CD4-positive, alpha-beta T cell (primary cell): Measurements from ENCODE around the gene ARHGEF28. TPM values are rescaled to one million over a fixed set of nuclear protein-coding genes. Genes with fewer than 3 reads are reported as not detected.

Experiments
- ATAC-seq: fragments of 200-7000 bp; cut with Tn5 transposase; one replicate; pipeline ENCODE4 v1.10.0; 2022; ENCODE audit warnings: mild to moderate bottlenecking; ENCODE audit not compliant: poor library complexity
- CTCF ChIA-PET: fragments of 350-600 bp; sonication (Branson Sonifier 250); formaldehyde crosslinking; loops from one replicate; lab custom pipeline; 2021; ENCODE audit warnings: antibody characterized with exemption, inconsistent platforms; lab: Charles Lee
- POLR2A ChIA-PET: fragments of 350-600 bp; sonication (Branson Sonifier 250); formaldehyde crosslinking; loops from one replicate; lab custom pipeline; 2021; ENCODE audit warnings: antibody characterized with exemption, inconsistent platforms; lab: Charles Lee
- DNase-seq, 14 experiments: peaks; one replicate each; pipeline ENCODE4 v3.0.0-alpha.2; 2013 to 2020; ENCODE audit warnings: mixed read lengths in 2 of 14
- H3K27ac ChIP-seq, 2 donors: one replicate each; pipeline versions ENCODE4 v1.5.1 to v1.7.0; 2013; ENCODE audit warnings: low read length in 2 of 2, low read depth in 1 of 2, mild to moderate bottlenecking in 1 of 2
- H3K27me3 ChIP-seq, 2 experiments: 1 replicate in 1 of 2; 2 replicates in 1 of 2; pipeline versions ENCODE4 v1.6.1 to v1.7.0; 2013; ENCODE audit warnings: low read length in 2 of 2, control low read depth in 1 of 2, mild to moderate bottlenecking in 1 of 2, moderate library complexity in 1 of 2; ENCODE audit not compliant: insufficient read depth in 2 of 2, control insufficient read depth in 1 of 2
- H3K36me3 ChIP-seq: one replicate; pipeline ENCODE4 v1.6.1; 2013; ENCODE audit warnings: low read length, control low read depth; ENCODE audit not compliant: insufficient read depth
- H3K4me1 ChIP-seq: one replicate; pipeline ENCODE4 v1.6.1; 2013; ENCODE audit warnings: low read length, control low read depth; ENCODE audit not compliant: insufficient read depth
- H3K4me3 ChIP-seq: one replicate; pipeline ENCODE4 v1.5.1; 2013; ENCODE audit warnings: mild to moderate bottlenecking, low read length, moderate library complexity
- H3K9me3 ChIP-seq, 2 experiments: 1 replicate in 1 of 2; 2 replicates in 1 of 2; pipeline versions ENCODE4 v1.6.1 to v1.7.0; 2013; ENCODE audit warnings: low read length in 2 of 2, mild to moderate bottlenecking in 2 of 2, control low read depth in 1 of 2, moderate library complexity in 1 of 2; ENCODE audit not compliant: control insufficient read depth in 1 of 2, insufficient read depth in 1 of 2
- H3K27ac Mint-ChIP-seq: one replicate; pipeline ENCODE4 v1.8.0; 2020; ENCODE audit warnings: mixed read lengths
- H3K27me3 Mint-ChIP-seq: one replicate; pipeline ENCODE4 v1.8.0; 2021; ENCODE audit warnings: mixed read lengths
- H3K36me3 Mint-ChIP-seq: one replicate; pipeline ENCODE4 v1.8.0; 2021; ENCODE audit warnings: low read depth, mixed read lengths
- H3K4me1 Mint-ChIP-seq: one replicate; pipeline ENCODE4 v1.8.0; 2021; ENCODE audit warnings: low read depth, mixed read lengths
- H3K4me3 Mint-ChIP-seq: one replicate; pipeline ENCODE4 v1.8.0; 2020; ENCODE audit warnings: mild to moderate bottlenecking, mixed read lengths
- H3K9me3 Mint-ChIP-seq: one replicate; pipeline ENCODE4 v1.8.0; 2020; ENCODE audit warnings: mixed read lengths
- CTCF ChIP-seq: fragments of 200-600 bp; IDR thresholded peaks from one replicate; pipeline ENCODE4 v1.8.0; 2022; ENCODE audit warnings: antibody characterized with exemption, mild to moderate bottlenecking
- intact Hi-C, 2 experiments: fragments of 100-400 bp; cut with DNase I in 1 of 2; cut with micrococcal nuclease in 1 of 2; formaldehyde crosslinking; loops; one replicate each; pipeline versions ENCODE4 v1.15.1 to v1.9.0; 2023 to 2025; cut with DNase I, micrococcal nuclease
- total RNA-seq, 174 experiments: library from RNA in 2 of 174; stranded (reverse) in 2 of 174; gene quantifications; one replicate each; pipeline ENCODE4 v1.2.3 and lab custom pipeline; 2021 to 2026

ARHGEF28 gene
- total RNA-seq, 2 experiments from 2014 or later = not detected

- Mint-ChIP-seq H3K36me3 (no peaks in the 10 kb centered on the region), H3K27ac (no peak overlapping the region), H3K4me1 (no peaks in the 10 kb centered on the region), H3K9me3 (no peaks in the 10 kb centered on the region), H3K27me3 (peaks cover 32% of the 10 kb centered on the region), H3K4me3 (no peak overlapping the region)
- Histone ChIP-seq H3K4me1 (no peaks in the 10 kb centered on the region), H3K4me3 (no peak overlapping the region), H3K36me3 (no peaks in the 10 kb centered on the region), H3K27ac (no peak overlapping the region), H3K27me3 (peaks cover 0 to 19% of the 10 kb centered on the region in 2 experiments), H3K9me3 (peaks cover 0 to 3% of the 10 kb centered on the region in 2 experiments)
- ChIA-PET POLR2A (no interaction called here), CTCF (no interaction called here)
- intact Hi-C loops = no loop called here
- ATAC-seq (no peak), DNase-seq (no peak)
- TF ChIP-seq CTCF = no peak
Observed at GRCh38 chr5:73893813-73894212, 267.8 kb downstream of the ARHGEF28 start.

- ChIA-PET CTCF (no interaction called here), POLR2A (no interaction called here)
- no peaks in the 10 kb centered on the region for H3K36me3 Mint-ChIP-seq
- no peak overlapping the region for H3K27ac Mint-ChIP-seq
- H3K9me3 Mint-ChIP-seq = no peaks in the 10 kb centered on the region
- H3K4me3 Mint-ChIP-seq = no peak overlapping the region
- H3K9me3 ChIP-seq = peaks cover 0 to 3% of the 10 kb centered on the region in 2 experiments
- H3K4me3 ChIP-seq = no peak overlapping the region
- H3K36me3 ChIP-seq = no peaks in the 10 kb centered on the region
- DNase-seq (no peak), ATAC-seq (no peak)
- no peak for TF ChIP-seq CTCF
- no peaks in the 10 kb centered on the region for H3K4me1 ChIP-seq
- intact Hi-C loops = no loop called here
- H3K27me3 Mint-ChIP-seq = peaks cover 33% of the 10 kb centered on the region
- no peak overlapping the region for H3K27ac ChIP-seq
- H3K4me1 Mint-ChIP-seq = no peaks in the 10 kb centered on the region
- H3K27me3 ChIP-seq = peaks cover 0 to 19% of the 10 kb centered on the region in 2 experiments
Observed at GRCh38 chr5:73894860-73895259, 268.9 kb downstream of the ARHGEF28 start.

- no peaks in the 10 kb centered on the region for H3K9me3 Mint-ChIP-seq
- H3K27me3 ChIP-seq = peaks cover 0 to 14% of the 10 kb centered on the region in 2 experiments
- no peak overlapping the region for H3K4me3 Mint-ChIP-seq
- CTCF ChIA-PET = no interaction called here
- no peak for ATAC-seq
- no peak for TF ChIP-seq CTCF
- no peaks in the 10 kb centered on the region for H3K4me1 Mint-ChIP-seq
- DNase-seq = no peak
- H3K36me3 Mint-ChIP-seq = no peaks in the 10 kb centered on the region
- POLR2A ChIA-PET = no interaction called here
- H3K4me1 ChIP-seq = no peaks in the 10 kb centered on the region
- intact Hi-C loops = no loop called here
- no peak overlapping the region for H3K27ac ChIP-seq
- peaks cover 28% of the 10 kb centered on the region for H3K27me3 Mint-ChIP-seq
- no peak overlapping the region for H3K4me3 ChIP-seq
- H3K27ac Mint-ChIP-seq = no peak overlapping the region
- peaks cover 0 to 3% of the 10 kb centered on the region in 2 experiments for H3K9me3 ChIP-seq
- no peaks in the 10 kb centered on the region for H3K36me3 ChIP-seq
Observed at GRCh38 chr5:73895471-73895870, 269.5 kb downstream of the ARHGEF28 start.
